Measurements from ENCODE around the gene ANKH.
"Not testable (repeated sequence)": the region's sequence is repeated elsewhere in the genome, so short reads cannot be mapped to it uniquely, and the experiment has no call there.

ANKH gene

DNA sequence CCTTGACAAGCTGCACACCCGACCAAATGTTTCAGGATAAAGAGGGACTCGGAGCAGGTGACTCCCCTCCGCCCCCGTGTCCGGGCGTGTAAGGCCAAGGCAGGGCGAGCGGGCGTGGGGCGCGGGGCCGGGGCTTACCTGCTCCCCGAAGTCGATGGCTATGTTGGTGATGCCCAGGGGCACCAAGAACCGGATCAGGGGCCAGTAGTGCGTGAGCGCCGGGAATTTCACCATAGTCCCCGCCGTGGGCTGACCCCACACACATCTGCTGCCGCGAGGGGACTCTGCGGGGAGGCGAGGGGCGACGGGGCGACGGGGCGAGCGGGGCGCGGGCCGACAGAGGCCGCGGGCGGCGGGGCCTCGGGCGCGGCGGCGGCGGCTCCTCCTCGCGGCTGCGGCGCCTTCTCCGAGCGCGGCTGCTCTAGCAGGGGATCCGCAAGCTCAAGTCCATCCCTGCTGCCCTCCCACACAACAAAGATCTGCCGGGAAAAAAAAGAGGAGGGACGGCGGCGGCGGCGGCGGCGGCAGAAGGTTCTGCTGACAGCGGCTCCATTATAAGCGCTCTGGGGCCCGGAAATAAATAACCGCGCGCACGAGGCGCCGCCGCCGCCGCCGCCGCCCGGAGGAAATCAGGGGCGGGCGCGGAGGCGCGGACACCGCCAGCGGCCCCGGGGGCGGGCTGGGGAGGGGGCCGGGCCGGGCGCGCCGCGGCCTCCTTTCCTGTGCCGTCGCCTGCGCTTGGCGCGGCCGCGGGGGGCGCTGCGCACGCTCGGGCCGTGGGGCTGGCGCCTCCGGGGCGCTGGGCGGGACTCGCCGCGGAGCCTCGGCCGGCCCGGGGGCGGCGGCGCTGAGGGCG is at the start of gene ANKH:
Gene ANKH (minus strand): TSS at position 565 of the 856 bp plus-strand sequence. CDS start 331 bp downstream, at position 234.
- peak; percentile 83 for DNase-seq

DNA sequence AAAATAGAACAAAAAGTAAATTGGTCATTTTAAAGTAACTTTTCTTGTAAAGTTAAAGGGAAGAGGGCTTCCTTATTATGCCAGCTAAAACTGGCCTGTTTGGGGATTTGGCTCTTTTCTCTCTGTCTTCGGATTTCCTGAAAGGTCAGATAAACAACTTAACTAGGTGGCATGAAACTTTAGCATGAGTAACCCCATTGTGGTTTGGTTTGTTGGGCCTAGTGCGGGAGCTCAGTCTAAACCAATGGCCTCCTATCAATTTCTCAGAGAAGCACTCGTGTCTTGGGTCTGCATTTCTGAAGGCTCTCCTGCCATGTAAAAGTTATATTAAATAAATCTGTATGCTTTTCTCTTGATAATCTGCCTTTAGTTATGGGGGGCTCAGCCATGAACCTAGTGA is 48.5 kb upstream of the ANKH start:
- no peak for DNase-seq

DNA sequence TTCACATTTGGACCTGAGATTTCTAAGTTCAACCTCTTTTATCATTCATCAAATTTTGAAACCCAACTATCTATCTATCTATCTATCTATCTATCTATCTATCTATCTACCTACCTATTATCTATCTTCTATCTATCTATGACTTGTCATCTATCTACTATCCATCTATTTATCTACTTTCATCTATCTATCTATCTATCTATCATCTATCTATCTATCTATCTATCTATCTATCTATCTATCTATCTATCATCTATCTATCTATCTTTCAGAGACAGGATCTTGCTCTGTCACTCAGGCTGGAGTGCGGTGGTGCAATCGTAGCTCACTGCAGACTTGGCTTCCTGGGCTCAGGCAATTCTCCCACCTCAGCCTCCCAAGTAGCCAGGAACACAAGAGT is 47.5 kb upstream of the ANKH start:
- DNase-seq: not testable (repeated sequence)

DNA sequence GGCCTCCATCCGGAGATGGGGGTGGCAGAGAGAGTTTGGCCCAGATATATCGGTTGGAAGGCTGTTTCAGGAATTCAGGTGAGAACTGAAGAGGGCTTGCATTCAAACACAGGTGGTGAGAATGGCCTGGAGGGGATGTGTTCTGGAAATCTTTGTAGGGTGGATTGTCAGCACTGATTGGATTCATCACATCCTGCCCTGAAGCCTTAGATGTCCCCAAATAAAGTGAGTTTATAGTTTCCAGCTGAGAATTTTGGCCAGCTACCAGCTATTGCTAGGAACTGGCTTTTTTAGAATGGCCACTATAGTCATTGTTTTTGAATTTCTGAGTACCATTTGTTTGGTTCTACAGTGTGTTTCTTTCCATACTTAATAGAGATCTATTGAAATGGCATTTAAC is 46.1 kb upstream of the ANKH start:
- no peak for DNase-seq

DNA sequence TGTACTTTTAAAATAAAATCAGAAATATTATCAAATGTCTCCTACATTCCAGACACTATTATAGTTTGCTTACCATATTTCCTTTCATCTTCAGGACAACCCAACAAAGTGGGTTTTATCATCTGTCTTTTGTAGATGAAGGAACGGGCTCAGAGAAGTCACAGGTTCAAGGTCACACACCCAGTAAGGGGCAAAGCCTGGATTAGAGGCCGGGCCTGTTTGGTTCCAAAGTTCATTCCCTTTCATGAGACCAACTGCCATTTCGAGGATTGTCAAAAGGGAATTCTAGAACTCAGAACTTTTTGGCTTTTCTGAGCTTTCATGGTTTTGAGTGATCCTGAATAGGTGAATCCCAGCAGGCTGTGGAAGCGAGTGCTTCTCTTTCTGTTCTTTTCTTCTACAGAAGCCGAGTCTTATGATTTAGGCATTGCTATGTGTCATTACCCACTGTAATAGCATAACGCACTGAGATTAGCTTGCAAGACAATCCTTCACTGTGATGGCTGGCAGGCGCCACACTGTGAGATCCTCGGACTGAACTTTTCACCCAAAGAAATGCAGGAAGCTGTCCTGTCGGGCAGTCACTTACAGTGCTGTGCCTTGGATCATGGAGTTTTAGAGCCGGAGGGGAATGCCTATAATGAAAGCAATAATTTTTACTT is 43.8 kb upstream of the ANKH start:
- no peak for DNase-seq

- no peak for DNase-seq
Measured at GRCh38 chr5:14914623-14915260, 43.2 kb upstream of the ANKH start.

GRCh38 chr5:14914193-14914592 is 42.6 kb upstream of the ANKH start:
- no peak for DNase-seq

- no peak for DNase-seq
Measured at GRCh38 chr5:14913096-14913495, 41.5 kb upstream of the ANKH start.

- no peak for DNase-seq
Measured at GRCh38 chr5:14912206-14912605, 40.6 kb upstream of the ANKH start.

DNA sequence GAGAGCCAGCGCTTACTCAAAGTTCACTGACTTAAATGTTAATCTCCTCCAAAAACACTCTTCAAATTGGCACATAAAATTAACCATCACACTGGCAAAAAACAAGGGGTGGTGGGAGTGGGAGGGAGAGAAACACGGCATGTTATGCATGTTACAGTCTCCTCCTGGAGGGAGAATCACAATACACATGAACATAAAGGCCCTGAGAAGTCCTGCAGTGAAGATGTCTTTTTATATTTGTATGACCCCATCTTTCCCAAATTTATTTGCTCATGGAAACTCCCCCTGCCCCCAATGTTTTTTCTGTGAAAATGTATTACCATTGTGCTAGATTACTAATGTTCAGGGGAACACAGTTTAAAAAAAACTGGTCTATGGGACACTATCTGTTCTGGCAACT is 37.8 kb upstream of the ANKH start:
- no peak for DNase-seq

- DNase-seq: no peak
Measured at GRCh38 chr5:14908172-14908571, 36.6 kb upstream of the ANKH start.

- DNase-seq: no peak
Measured at GRCh38 chr5:14906628-14907027, 35.0 kb upstream of the ANKH start.

DNA sequence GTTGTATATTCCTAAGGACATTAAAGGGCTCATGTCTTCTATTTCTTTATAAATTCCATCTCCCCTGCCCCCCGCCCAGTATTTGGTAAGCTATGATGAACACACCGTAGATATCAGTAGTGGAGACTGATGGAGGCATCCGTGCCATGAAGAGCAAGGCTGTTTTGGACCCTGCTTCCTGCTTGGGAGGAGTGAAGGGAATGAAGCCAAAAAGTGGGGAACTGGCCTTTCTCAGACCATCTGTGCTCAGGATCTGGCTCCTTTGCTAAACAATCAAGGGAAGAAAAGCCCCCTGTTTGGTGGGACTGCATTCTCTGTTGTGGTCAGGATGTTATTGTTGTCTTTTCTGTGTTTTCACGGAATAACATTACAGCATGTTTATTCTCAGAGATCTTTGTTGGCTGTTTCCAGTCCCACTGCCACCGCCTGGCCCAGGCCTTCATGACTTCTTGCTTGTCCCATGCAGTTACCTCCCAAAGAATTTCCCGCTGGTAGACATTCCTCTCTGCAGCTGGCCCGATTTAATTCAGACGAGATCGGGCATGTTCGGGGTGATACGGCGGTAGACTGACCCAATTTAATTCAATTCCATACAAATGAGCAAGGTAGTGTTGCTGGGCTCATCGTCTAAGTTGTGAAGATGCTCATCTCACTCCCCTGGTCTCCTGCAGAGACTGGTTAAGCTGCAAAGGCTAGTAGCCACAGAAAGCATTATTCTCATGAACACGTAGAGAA is 31.4 kb upstream of the ANKH start:
- DNase-seq: no peak

DNA sequence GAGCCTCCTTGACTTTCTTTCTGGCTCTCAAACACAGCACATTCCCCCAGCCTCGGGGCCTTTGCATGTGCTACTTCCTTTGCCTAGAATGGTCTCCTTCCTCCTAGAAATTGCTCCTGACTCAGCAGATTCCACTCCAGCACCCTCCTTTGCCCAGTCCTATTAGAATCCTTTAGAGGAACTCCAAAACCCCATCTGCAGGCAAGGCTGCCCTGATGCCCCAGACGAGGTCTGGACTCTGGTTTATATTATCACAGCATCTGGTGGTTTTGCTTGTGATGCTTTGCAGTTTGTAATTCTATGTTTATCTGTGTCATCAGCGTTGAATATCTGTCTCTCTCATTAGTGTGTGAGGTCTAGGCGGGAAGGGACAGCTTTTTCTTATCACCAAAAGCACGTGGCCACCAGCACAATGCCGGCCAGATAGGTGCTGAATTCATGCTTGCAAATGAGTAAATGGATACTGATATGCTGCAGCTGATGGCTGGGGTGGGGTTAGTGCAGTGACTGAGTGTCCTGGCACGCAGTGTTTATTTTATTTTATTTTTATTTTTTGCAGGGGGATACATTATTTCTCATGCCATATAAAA is 30.0 kb upstream of the ANKH start:
- DNase-seq: no peak

DNA sequence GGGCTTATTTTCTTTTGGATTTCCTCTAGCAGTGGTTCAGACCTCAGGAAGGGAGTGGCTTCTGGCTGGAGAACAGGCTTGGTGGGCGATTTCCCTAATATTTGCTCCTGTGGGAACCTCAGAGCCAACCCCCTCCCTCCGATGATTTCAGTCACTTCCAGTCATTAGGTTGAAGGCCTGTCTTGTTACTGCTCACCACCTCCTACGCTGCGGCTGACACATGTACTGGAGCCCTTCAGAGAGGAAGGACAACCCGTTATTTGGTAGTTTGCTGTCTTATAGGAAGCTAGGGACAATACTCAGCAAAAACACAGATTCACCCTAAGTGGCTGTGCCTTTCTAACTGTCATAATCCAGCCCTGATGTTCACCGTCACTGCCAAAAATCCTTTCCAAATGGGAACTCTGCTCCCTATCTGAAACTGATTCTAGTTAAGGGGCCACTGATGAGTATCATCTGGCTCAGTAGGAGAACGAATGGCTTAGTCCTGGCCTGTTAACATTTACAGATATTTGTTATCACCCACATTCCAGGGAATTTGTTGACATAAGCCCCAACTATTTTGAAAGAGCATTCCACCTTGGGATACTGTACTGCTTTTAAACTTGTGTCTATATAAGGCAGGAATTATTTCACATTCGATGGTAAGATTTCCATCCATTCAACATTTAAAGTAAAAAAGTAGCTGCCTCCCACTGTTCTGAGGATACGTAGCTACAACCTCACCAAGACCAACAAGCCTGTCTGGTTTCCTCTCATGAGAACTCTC is 29.3 kb upstream of the ANKH start:
- no peak for DNase-seq

- DNase-seq: no peak
Measured at GRCh38 chr5:14896131-14896530, 24.6 kb upstream of the ANKH start.

DNA sequence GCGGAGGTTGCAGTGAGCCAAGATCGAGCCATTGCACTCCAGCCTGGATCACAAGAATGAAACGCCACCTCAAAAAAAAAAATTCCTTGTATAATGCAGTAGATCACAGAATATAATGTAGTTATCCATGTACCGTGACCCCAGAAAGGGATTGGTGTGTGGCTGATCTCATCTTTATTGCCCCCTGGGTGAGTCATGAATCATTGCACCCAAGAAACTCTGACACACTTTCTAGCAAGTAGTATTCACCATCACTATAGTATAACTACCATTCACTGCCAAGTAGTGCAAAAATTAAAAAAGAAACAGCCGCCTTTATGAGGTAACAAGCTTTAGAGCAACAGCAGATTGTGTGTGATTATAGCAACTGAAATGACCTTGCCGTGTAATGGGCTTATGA is 23.7 kb upstream of the ANKH start:
- DNase-seq: no peak

GRCh38 chr5:14894748-14895147 is 23.2 kb upstream of the ANKH start:
- DNase-seq: no peak

- DNase-seq: no peak
Measured at GRCh38 chr5:14893381-14893780, 21.8 kb upstream of the ANKH start.

- no peak for DNase-seq
Measured at GRCh38 chr5:14890846-14891245, 19.3 kb upstream of the ANKH start.

- DNase-seq: no peak
Measured at GRCh38 chr5:14884062-14884612, 12.6 kb upstream of the ANKH start.
